SIG-M5 treated with dmso at 0.1 percent for 504 hours (cell line): ENCODE measurements around the gene AMDHD1.
"Not testable (repeated sequence)": the region's sequence is repeated elsewhere in the genome, so short reads cannot be mapped to it uniquely, and the experiment has no call there.

Source experiments
- DNase-seq: peaks from one replicate; lab custom pipeline; 2025; ENCODE audit not compliant: unreplicated experiment; lab: John Stamatoyannopoulos, UW

AMDHD1 gene

DNA sequence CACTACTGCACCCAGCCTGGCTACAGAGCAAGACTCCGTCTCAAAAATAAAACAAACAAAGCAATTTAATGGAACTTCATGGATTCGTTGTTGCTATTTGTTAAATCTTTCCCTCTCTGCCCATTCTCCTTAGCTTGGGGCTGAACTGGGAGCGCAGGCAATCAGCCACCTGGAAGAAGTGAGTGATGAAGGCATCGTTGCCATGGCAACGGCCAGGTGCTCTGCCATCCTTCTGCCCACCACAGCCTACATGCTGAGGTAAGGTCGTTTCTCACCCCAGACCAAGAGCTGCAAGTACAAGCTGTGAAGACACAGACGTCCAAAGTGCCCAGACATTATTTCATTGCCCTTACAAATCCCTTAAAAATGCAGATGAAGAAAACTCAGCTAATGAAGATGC, 19.1 kb downstream of the AMDHD1 start:
- no peak for DNase-seq

DNA sequence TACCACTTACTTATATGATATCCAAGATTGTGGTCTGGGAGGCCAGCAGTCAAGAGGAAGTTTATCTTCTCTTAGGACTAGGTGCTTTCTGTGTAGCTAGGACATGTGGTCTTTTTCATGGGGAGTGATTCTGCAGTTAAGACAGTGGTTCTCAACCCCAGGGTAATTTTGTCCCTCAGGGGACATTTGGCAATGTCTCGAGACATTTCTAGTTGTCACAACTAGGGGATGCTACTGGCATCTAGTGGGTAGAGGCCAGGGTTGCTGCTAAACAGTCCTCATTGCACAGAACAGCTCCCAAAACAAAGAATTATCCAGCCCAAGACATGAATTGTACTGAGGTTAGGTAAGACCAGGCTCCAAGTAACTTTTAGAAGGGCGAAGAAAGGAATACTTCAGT, 20.0 kb downstream of the AMDHD1 start:
- DNase-seq: peak; percentile 35

DNA sequence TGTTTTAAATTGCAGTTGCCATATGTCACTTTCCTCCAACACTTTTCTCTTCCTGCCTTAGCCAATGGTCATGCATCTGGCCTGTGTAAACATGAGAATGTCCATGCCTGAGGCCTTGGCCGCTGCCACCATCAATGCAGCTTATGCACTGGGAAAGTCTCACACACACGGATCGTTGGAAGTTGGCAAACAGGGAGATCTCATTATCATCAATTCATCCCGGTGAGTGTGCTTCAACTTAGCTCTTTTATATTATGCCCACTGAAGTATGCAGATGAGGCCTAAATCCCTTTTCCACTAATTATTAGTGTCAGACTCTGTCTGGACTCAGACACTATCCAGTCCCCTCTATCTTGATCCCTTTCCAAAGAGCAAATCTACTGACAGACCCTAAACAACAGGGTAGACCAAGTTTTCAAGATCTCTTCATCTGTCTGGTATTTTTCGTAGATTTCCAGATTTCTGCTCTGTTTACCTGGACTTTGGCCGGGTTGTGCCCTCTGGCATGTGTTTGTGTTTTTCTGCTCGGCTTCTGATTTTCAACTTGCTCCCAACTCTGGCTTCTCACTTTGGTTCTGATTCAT, 23.2 kb downstream of the AMDHD1 start:
- DNase-seq: no peak

DNA sequence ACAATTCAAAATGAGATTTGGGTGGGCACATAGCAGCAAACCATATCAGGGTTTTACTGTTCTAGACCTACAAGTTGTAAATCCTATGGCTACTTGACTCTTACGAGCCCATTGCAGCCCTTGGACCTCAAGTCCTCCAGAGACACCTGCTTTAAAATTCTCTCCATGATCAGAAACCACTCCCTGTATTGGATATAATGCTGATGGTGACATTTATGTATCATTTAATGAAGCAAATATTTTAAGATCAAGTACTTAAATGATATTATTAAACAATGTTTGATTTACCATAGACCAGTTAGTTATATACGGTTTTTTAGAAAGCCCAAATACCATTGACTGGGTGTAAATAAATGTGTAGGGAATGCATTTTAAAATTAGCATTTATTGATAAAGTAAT, 24.2 kb downstream of the AMDHD1 start:
- DNase-seq: no peak

DNA sequence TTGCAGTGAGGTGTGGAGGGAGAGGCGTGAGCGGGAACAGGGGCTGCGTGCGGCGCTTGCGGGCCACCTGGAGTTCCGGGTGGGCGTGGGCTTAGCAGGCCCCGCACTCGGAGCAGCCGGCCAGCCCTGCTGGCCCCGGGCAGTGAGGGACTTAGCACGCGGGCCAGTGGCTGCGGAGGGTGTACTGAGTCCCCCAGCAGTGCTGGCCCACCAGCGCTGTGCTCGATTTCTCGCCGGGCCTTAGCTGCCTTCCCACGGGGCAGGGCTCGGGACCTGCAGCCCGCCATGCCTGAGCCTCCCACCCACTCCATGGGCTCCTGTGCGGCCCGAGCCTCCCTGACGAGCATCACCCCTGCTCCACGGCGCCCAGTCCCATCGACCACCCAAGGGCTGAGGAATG, 26.0 kb downstream of the AMDHD1 start:
- DNase-seq: not testable (repeated sequence)

DNA sequence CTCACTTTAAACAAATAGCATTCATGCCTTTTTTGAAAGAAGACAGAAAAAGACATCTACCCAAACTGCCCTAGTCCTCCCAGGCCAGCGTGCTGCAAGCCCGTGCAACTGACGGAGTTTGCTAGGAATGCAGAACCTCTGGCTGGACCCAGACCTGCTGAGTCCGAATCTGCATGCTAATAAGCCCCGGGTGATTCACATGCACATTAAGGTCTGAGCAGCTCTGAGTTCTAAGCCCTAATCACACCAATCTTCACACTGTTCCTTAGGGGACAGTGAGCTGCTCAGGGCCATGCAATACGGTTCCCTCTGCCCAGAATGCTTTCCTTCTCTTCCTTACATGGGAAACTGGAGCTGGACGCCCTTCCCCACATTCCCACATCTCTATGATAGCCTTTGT, 27.8 kb downstream of the AMDHD1 start:
- DNase-seq: no peak

DNA sequence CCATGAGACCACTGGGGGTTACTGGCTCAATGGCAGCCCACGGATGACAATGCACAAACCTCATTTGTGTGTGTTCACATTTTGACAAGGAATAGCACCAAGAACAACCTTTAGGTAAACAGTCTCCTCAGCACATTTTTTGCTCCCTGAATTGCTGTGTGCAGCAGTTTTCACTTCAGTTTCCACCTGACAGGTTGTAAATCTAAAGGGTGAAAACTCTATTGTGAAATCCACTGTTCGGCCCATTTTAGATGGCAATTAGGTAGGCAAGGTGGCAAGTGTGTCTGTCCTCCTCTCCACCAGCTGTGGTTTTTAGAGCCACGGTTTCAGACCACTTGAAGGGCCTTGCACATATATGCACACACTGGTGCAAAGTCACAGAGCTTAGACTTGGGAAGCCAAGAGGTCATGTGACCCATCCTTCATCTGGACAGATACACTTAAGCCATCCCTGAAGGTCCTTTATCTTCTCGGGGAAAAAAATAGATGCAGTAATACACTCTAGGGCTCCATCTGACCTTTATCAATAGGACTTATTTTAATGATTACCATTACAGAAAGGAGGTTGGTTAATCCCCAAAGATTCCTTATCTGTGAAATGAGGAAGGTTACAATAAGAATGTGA, 29.8 kb downstream of the AMDHD1 start:
- DNase-seq: no peak

DNA sequence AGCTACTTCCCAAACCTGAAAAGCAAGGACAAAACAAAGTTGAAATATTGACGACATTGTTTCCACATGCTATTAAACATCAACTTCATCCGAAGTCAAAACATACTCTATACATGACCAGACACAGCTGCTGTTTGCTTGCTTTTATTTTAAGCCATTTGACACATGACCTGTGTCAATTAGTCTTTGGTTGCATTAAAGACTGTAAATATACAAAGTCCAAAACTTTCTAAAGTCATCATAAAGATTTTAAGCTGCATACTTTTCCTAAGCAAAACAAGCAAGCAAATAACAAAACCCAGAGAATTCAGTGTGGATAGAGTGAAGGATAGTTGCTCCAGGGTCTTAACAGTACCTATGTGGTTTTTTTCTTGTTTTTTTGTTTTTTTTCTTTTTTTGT, 31.2 kb downstream of the AMDHD1 start:
- DNase-seq: no peak

DNA sequence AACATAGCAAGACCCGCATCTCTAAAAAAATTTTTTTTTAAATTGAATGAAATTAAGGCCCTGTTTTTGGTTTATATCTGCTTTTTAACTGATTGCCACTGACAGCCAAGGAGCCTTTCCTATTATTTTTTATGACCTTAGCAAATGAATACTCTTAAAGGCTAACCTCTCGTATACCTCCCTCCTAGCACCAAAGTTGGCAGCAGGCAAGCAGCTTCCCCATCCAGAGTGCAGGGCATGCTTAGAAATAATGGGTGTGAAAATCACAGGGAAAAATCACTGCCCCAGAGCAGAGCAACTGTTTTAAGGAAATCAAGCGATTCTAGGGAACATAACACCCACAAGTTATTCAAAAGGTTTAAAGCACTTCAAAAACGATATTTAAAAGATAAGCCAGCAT, 32.4 kb downstream of the AMDHD1 start:
- no peak for DNase-seq

DNA sequence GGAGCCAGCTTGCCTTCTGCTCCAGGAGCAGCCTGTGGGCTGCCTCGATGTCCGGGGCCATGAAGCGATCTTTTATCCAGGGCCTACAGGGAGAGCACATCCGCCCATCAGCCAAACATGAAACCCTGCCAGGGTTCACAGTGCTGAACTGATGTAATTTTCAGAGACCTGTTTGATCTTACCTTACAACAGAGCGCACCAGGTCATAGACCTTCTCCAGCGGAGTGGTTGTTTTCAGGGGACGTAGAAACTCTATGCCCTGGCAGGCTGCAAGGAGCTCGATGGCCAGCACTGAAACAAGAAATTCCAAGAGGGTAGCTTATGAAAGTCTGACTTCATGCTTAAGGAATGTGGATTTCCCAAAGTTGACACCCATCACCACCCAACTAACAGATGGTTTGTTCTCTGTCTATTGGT, 33.3 kb downstream of the AMDHD1 start:
- DNase-seq: no peak

DNA sequence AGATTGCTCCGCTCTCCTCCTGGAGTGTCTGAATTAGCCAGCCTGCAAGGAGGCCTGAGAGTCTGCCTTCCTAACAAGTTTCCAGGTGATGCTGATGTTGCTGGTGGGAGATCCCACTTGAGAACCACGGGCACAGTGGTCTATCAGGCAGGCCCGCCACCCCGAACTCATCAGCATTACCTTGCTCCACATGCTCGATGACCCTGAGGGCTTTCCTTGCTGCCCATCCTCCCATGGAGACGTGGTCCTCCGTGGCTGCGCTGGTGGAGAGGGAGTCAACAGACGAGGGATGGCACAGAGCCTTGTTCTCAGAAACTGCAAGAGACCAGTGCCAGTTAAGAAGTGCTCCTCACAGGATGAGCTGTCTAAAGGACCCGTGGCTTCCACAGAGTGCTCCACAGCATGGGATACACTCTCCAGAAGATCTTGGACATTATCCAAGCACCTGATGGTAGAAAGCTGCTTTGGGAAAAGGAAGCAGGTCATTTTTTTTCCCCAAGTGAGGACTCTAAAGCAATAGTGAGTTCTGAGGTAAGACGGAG, 34.7 kb downstream of the AMDHD1 start:
- DNase-seq: no peak

DNA sequence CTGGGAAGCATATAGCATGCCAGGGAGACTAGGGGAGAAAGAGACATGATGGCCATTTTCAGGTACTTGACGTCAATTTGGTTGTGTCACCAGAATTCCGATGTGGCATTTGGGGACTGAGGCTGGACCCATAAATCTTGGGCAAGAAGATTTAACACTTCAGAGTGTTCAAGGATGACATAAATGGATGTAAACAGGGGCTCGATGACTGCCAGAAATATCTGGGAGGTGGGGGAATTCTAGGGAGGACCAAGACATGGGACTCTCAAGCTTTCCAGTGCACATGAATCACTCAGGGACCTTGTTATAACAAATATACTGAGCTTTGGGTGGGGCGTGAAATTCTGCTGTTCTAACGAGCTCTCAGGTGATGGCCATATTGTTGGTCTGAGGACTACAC, 35.2 kb downstream of the AMDHD1 start:
- DNase-seq: no peak

DNA sequence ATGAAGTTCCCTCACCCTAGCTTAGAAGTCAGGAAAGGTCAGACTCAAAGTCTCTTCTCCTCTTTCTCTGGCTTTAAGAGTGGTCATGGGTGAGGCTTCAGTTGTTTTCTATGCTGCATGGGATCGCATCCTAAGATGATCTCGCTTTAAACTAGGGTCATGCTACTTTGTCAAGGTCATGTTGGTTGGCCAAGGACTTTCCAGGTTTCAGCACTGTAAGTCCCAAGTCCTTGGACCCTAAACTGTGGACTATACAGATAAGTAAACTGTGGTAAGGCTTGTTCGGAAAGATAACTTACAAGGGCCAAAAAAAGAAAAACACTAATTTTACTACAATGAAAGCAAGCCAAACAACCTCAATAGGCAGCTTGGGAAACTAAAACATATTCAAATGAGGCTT, 35.6 kb downstream of the AMDHD1 start:
- no peak for DNase-seq

DNA sequence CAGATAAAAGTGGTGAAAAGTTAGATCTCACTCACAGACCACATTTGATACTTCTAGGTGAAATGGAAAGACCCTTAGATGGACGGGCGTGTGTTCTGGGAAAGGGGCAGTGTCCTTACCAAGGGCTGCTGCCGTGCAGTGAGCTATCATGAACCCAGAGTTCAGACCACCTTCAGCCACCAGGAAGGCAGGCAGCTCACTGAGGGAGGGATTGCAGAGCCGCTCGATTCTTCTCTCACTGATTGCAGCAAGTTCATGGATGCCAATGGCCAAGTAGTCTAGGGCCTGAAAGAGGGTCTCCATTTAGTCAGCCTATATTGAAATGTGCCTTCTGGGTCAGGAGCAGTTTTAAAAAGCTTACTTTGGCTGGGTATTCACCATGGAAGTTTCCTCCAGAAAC, 37.3 kb downstream of the AMDHD1 start:
- no peak for DNase-seq

DNA sequence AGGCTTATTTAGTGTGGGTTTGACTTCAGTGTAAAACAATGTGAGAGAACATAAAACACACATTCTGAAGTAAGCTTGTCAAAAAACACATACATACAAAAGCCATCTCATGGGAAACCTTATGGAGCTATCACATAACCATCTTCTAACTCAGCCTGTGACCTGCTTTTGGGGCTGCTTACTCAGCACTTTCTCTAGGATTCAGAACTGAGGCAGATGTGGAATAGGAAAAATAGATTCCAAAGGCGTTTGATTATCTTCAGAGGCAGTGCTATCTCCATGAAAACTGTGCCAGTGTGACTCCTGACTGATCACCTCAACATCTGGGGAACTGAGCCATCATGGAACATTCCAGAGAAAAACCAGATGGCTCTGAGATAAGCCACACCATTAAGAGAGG, 39.5 kb downstream of the AMDHD1 start:
- DNase-seq: no peak

DNA sequence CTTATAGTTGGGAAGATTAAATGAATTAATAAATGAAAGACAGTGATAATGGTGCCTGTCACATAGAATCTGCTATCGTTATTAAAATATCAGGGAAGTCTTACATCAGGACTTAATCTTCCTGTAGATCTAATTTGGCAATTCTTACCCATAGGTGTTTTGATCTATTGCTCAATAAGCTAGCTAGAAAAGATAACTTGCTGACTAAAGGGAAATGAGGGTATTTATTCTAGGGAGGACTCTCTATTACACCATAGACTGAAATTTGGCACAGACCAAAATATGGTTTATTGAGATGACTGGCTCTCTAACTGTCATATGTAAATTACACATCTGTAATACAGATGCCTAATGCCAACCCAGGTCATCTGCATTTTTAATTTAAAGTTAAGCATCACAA, 41.6 kb downstream of the AMDHD1 start:
- no peak for DNase-seq

DNA sequence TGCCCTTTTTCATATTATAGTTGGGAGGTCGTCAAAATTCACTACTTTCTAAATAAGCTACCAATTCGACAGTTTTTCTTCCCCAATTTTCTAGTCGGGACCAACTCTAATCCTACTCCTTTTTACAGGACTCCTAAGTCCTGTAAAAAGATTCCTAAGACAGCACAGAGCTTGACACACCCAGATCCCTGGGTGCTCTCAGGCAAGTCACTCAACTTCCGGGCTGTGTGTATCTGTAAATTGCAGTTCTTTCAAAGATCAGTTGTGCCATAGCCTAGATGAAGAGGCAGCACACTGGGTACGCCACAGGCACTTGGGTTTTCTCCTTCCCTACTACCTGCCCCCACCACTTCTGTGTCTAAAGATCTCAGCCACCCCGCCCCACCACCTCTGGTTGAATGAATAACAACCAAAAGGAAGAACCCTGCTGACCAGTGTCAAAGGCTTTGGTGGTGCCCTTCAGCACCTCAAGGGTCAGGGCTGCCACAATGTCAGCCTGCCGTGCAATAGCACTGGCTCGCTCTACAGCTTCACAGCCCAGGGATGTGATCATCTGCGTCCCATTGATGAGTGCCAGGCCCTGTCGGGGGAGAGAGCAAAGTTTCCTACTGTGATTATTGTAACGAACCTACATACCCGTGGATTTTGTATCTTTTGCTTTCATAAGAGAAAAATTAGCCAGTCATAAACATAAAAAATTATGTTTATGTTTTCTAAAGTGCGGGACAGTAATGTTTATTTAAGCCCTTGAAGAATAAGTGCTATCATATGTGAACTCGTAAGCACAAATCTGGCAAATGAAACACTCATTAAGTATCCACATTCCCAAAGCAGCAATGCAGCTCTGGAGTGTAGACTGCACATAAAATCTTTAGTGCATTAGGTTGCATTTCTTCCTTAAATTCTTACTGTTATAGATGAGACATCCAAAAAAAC, 43.8 kb downstream of the AMDHD1 start:
- DNase-seq: no peak

DNA sequence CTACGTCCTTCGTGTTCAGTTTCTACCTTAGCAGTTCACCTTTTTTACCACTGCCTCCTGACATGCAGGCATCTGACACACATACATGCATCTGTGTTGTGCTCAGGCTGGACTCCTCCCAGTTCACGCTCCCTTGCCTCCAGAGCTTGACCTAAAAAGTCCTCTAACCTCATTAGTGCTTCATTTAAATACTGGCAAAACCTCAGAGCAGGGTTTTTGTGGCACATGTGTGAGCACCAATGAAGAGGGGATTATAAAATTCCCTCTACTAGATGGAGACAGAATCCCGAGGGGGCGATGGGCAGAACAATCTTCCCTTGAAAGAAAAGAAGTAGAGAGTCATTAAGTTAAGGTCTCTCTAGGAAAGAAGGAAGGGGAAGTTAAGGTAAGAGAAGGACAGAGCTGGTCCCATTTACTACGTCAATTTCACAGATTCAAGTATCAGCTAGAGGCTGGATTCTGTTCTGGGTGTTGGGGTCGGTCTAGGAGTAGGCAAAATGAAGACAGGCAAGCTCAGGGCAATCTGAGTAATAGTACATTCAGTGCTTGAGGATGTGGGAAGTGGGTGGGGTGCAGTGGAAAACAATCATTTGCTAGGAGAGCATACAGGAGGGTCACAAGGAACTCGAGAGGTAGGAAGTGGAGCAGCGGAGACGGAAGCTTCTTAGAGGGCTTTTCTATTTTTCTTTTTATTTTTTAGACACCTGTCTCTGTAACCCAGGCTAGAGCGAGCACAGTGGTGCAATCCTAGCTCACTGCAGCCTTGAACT, 45.6 kb downstream of the AMDHD1 start:
- DNase-seq: no peak

DNA sequence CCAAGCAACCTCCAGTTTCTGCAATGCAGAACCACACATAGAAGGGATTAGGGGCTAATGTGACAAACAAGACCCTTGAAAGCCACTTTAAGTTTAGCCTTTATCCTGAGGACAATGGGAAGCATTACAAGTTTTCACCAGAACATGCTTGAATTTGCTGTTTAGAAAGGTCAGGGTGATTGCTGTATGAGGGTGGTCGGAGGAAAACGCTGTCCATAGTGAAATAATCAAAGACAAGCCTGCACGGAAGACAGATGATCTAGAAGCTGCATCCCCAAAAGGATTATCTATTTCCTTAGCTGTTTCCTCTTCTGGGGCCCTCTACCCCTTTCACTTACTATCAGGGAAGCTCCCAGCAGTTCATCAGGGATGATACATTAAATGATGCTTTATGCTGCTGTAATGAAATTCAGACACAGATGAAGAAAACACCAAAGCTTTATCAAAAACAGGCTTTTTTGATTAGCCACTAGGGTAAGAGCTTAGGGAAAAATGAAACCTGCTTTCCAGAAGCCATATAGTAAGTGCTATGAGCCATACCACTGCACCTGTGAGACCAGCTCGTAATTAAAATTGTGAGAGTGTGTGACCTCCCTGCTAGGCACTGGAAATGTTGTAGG, 46.5 kb downstream of the AMDHD1 start:
- no peak for DNase-seq

DNA sequence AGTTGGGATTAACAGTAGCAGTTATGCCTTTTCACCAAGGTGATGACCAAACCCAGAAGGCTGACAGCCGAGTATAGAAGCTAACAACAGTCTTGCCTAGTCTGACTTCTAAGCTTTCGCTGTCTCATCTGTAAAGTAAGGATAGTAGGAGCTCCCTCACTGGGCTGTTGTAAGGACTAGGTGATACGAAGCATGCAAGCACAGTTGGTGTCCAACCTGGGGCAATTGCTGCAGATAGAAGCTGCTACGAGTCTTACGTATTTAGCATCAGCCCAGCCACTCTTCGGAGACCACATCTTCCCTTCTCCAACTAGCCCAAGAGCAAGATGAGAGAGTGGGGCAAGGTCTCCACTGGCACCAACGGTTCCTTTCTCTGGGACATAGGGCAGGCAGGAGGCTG, 47.0 kb downstream of the AMDHD1 start:
- no peak for DNase-seq

DNA sequence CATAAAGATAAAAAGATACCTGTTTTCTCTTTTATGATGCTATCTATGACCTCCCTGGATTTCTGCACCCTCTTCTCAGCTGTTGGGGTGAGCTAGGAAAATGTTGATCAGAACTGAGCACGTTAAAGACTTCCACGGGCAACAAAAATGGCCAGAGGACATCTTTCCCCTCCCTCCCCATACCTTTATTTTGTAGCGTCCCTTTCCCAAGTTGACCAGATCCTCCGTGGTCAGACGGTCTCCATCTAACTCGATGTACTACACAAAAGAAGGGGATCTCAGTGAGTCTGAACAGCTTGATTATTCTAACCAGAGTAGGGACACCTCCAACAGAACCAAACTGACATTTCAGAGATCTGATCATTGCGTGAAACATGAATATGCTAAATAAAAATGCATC, 50.8 kb downstream of the AMDHD1 start:
- no peak for DNase-seq
